GM11168 (cell line): ENCODE measurements around the gene ZNF554.
"Not testable (repeated sequence)": the region's sequence is repeated elsewhere in the genome, so short reads cannot be mapped to it uniquely, and the experiment has no call there.

Experiments
- in situ Hi-C: fragments of 300-500 bp; cut with MboI; formaldehyde crosslinking; loops from one replicate; pipeline ENCODE4 v1.12.0; 2022; ENCODE audit warnings: low sequenced_read_pairs; ENCODE audit not compliant: unreplicated experiment

The ZNF554 gene

GRCh38 chr19:2805991-2806649 lies 13.5 kb upstream of the ZNF554 start:
- in situ Hi-C loops: no loop called here

GRCh38 chr19:2806736-2807378 lies 12.8 kb upstream of the ZNF554 start:
- in situ Hi-C loops: no loop called here

- in situ Hi-C loops: no loop called here
These were observed 12.1 kb upstream of the ZNF554 start for GRCh38 chr19:2807379-2808128.

GRCh38 chr19:2808129-2808941 lies 11.3 kb upstream of the ZNF554 start:
- in situ Hi-C loops: no loop called here

GRCh38 chr19:2809387-2810140 lies 10.1 kb upstream of the ZNF554 start:
- in situ Hi-C loops: no loop called here

- in situ Hi-C loops: no loop called here
These were observed 9.3 kb upstream of the ZNF554 start for GRCh38 chr19:2810141-2811091.

GRCh38 chr19:2811221-2811722 lies 8.4 kb upstream of the ZNF554 start:
- in situ Hi-C loops: no loop called here

- in situ Hi-C loops: no loop called here
These were observed 7.8 kb upstream of the ZNF554 start for GRCh38 chr19:2811735-2812413.

- in situ Hi-C loops: no loop called here
These were observed 7.0 kb upstream of the ZNF554 start for GRCh38 chr19:2812414-2813234.

- in situ Hi-C loops: no loop called here
These were observed 6.2 kb upstream of the ZNF554 start for GRCh38 chr19:2813235-2814160.

GRCh38 chr19:2814426-2814825 lies 5.2 kb upstream of the ZNF554 start:
- in situ Hi-C loops: no loop called here

- in situ Hi-C loops: no loop called here
These were observed 4.5 kb upstream of the ZNF554 start for GRCh38 chr19:2815191-2815614.

- in situ Hi-C loops: no loop called here
These were observed 3.7 kb upstream of the ZNF554 start for GRCh38 chr19:2815923-2816322.

GRCh38 chr19:2816641-2817040 lies 3.0 kb upstream of the ZNF554 start:
- in situ Hi-C loops: no loop called here

GRCh38 chr19:2817237-2817829 lies 2.3 kb upstream of the ZNF554 start:
- in situ Hi-C loops: not testable (repeated sequence)
